H9 (cell line): ENCODE results near the gene BAG1. TPM values are rescaled to one million over a fixed set of nuclear protein-coding genes. Genes with fewer than 3 reads are reported as not detected.

Experiments used
- DNase-seq: peaks from one replicate; pipeline ENCODE4 v3.0.0-alpha.2; 2017
- H2AFZ ChIP-seq: one replicate; pipeline ENCODE4 v1.6.1; 2013; ENCODE audit warnings: mild to moderate bottlenecking, low read length, control low read depth, moderate library complexity
- H2AK5ac ChIP-seq: 2 replicates; pipeline ENCODE4 v1.6.1; 2013; ENCODE audit warnings: low read length, control low read depth, mixed read lengths; ENCODE audit not compliant: insufficient read length
- H2BK120ac ChIP-seq: one replicate; pipeline ENCODE4 v1.6.1; 2013; ENCODE audit warnings: low read depth, mild to moderate bottlenecking, low read length, control low read depth, inconsistent platforms; ENCODE audit not compliant: poor library complexity, severe bottlenecking
- H2BK12ac ChIP-seq: 2 replicates; pipeline ENCODE4 v1.6.1; 2013; ENCODE audit warnings: low read length, control low read depth, mixed read lengths, low read depth; ENCODE audit not compliant: insufficient read length
- H2BK15ac ChIP-seq: 2 replicates; pipeline ENCODE4 v1.6.1; 2013; ENCODE audit warnings: low read depth, low read length, control low read depth
- H2BK20ac ChIP-seq: one replicate; pipeline ENCODE4 v1.6.1; 2013; ENCODE audit warnings: low read depth, mild to moderate bottlenecking, low read length, control low read depth, inconsistent platforms; ENCODE audit not compliant: poor library complexity, severe bottlenecking
- H2BK5ac ChIP-seq: 2 replicates; pipeline ENCODE4 v1.6.1; 2013; ENCODE audit warnings: low read length, control low read depth, mixed read lengths; ENCODE audit not compliant: insufficient read length
- H3K14ac ChIP-seq: 2 replicates; pipeline ENCODE4 v1.6.1; 2013; ENCODE audit warnings: low read length, control low read depth; ENCODE audit not compliant: insufficient read depth
- H3K18ac ChIP-seq: 2 replicates; pipeline ENCODE4 v1.6.1; 2013; ENCODE audit warnings: low read depth, mild to moderate bottlenecking, mixed read lengths, low read length, control low read depth; ENCODE audit not compliant: insufficient read length
- H3K23ac ChIP-seq: 2 replicates; pipeline ENCODE4 v1.6.1; 2013; ENCODE audit warnings: low read length, control low read depth, mixed read lengths, low read depth; ENCODE audit not compliant: insufficient read length
- H3K23me2 ChIP-seq: 2 replicates; pipeline ENCODE4 v1.6.1; 2013; ENCODE audit warnings: low read depth, mild to moderate bottlenecking, mixed read lengths, low read length, control low read depth; ENCODE audit not compliant: insufficient read length, poor library complexity, severe bottlenecking
- H3K27ac ChIP-seq: 2 replicates; pipeline ENCODE4 v1.5.1; 2013; ENCODE audit warnings: low read length, control low read depth, mixed read lengths, low read depth; ENCODE audit not compliant: insufficient read length
- H3K27me3 ChIP-seq: 2 replicates; pipeline ENCODE4 v1.6.1; 2013; ENCODE audit warnings: low read length, control low read depth, inconsistent platforms; ENCODE audit not compliant: insufficient read depth
- H3K4ac ChIP-seq: 2 replicates; pipeline ENCODE4 v1.6.1; 2013; ENCODE audit warnings: low read depth, mild to moderate bottlenecking, control low read depth, inconsistent platforms, low read length, moderate library complexity
- H3K4me1 ChIP-seq: 2 replicates; pipeline ENCODE4 v1.6.1; 2013; ENCODE audit warnings: low read length, control low read depth, inconsistent platforms; ENCODE audit not compliant: insufficient read depth
- H3K4me2 ChIP-seq: 2 replicates; pipeline ENCODE4 v1.6.1; 2013; ENCODE audit warnings: low read length, control low read depth, mixed read lengths; ENCODE audit not compliant: insufficient read length, insufficient read depth
- H3K56ac ChIP-seq: 2 replicates; pipeline ENCODE4 v1.6.1; 2013; ENCODE audit warnings: low read depth, mild to moderate bottlenecking, mixed read lengths, low read length, control low read depth; ENCODE audit not compliant: insufficient read length
- H3K79me1 ChIP-seq: 2 replicates; pipeline ENCODE4 v1.6.1; 2013; ENCODE audit warnings: low read depth, mild to moderate bottlenecking, moderate library complexity, low read length, control low read depth, inconsistent platforms; ENCODE audit not compliant: insufficient read depth, poor library complexity, severe bottlenecking
- H3K79me2 ChIP-seq: 2 replicates; pipeline ENCODE4 v1.6.1; 2013; ENCODE audit warnings: low read length, control low read depth, inconsistent platforms; ENCODE audit not compliant: insufficient read depth
- H3K9ac ChIP-seq: 2 replicates; pipeline ENCODE4 v1.6.1; 2013; ENCODE audit warnings: low read length, control low read depth, mixed read lengths; ENCODE audit not compliant: insufficient read length; ENCODE audit errors: extremely low read depth
- H3K9me3 ChIP-seq: one replicate; pipeline ENCODE4 v1.6.1; 2013; ENCODE audit warnings: low read depth, low read length, inconsistent platforms; ENCODE audit not compliant: control insufficient read depth
- H3T11ph ChIP-seq: one replicate; pipeline ENCODE4 v1.6.1; 2013; ENCODE audit warnings: mild to moderate bottlenecking, low read length, control low read depth, inconsistent platforms
- H4K20me1 ChIP-seq: one replicate; pipeline ENCODE4 v1.6.1; 2013; ENCODE audit not compliant: control insufficient read depth, insufficient read length, insufficient read depth
- H4K5ac ChIP-seq: 2 replicates; pipeline ENCODE4 v1.6.1; 2013; ENCODE audit warnings: low read depth, mild to moderate bottlenecking, mixed read lengths, low read length, control low read depth; ENCODE audit not compliant: insufficient read length
- H4K8ac ChIP-seq: replicated peaks from 2 replicates; pipeline ENCODE4 v1.6.1; 2013; ENCODE audit warnings: low read length, control low read depth, mixed read lengths, low read depth; ENCODE audit not compliant: insufficient read length
- H4K91ac ChIP-seq: 2 replicates; pipeline ENCODE4 v1.6.1; 2013; ENCODE audit warnings: low read depth, mild to moderate bottlenecking, moderate library complexity, mixed read lengths, low read length, control low read depth; ENCODE audit not compliant: insufficient read length
- H3K27ac Mint-ChIP-seq, 3 experiments: 2 replicates in 2 of 3; 3 replicates in 1 of 3; pipeline ENCODE4 v1.8.0; 2020 to 2021; ENCODE audit warnings: mixed read lengths in 3 of 3, mild to moderate bottlenecking in 1 of 3, moderate library complexity in 1 of 3
- H3K27me3 Mint-ChIP-seq: 2 replicates; pipeline ENCODE4 v1.8.0; 2021; ENCODE audit warnings: low read depth, mild to moderate bottlenecking, moderate library complexity, mixed read lengths
- H3K36me3 Mint-ChIP-seq, 3 experiments: 2 replicates in 2 of 3; 3 replicates in 1 of 3; pipeline ENCODE4 v1.8.0; 2020 to 2021; ENCODE audit warnings: low read depth in 3 of 3, mixed read lengths in 3 of 3; ENCODE audit not compliant: insufficient read depth in 1 of 3
- H3K4me1 Mint-ChIP-seq, 2 experiments: 2 replicates each; pipeline ENCODE4 v1.8.0; 2020; ENCODE audit warnings: mixed read lengths in 2 of 2
- H3K4me3 Mint-ChIP-seq, 2 experiments: 2 replicates in 1 of 2; 3 replicates in 1 of 2; pipeline ENCODE4 v1.8.0; 2020 to 2021; ENCODE audit warnings: mild to moderate bottlenecking in 2 of 2, mixed read lengths in 2 of 2, moderate library complexity in 1 of 2
- H3K9me3 Mint-ChIP-seq, 2 experiments: 2 replicates in 1 of 2; 3 replicates in 1 of 2; pipeline ENCODE4 v1.8.0; 2020; ENCODE audit warnings: mild to moderate bottlenecking in 2 of 2, mixed read lengths in 2 of 2, moderate library complexity in 1 of 2
- CTCF ChIP-seq: fragments of 200-600 bp; sonication (generic); conservative IDR thresholded peaks from 3 replicates; pipeline ENCODE4 v1.8.0; 2021; ENCODE audit warnings: antibody characterized with exemption, mild to moderate bottlenecking
- WGBS: extraction: QIAGEN DNeasy Blood & Tissue Kit; methylation state at CpG from one replicate; pipeline ENCODE4 v1.1.7; 2013; ENCODE audit warnings: missing lambda C conversion rate, low lambda C conversion rate, mixed read lengths; ENCODE audit not compliant: insufficient read length; ENCODE audit errors: extremely low coverage; 5-methylcytosine and 5-hydroxymethylcytosine counted together
- total RNA-seq: library from RNA; stranded (reverse); gene quantifications from 2 replicates; pipeline ENCODE4 v1.2.1, GENCODE V29; 2021

BAG1 gene
- total RNA-seq, 1 experiment from 2014 or later, result 66.4 TPM

DNA sequence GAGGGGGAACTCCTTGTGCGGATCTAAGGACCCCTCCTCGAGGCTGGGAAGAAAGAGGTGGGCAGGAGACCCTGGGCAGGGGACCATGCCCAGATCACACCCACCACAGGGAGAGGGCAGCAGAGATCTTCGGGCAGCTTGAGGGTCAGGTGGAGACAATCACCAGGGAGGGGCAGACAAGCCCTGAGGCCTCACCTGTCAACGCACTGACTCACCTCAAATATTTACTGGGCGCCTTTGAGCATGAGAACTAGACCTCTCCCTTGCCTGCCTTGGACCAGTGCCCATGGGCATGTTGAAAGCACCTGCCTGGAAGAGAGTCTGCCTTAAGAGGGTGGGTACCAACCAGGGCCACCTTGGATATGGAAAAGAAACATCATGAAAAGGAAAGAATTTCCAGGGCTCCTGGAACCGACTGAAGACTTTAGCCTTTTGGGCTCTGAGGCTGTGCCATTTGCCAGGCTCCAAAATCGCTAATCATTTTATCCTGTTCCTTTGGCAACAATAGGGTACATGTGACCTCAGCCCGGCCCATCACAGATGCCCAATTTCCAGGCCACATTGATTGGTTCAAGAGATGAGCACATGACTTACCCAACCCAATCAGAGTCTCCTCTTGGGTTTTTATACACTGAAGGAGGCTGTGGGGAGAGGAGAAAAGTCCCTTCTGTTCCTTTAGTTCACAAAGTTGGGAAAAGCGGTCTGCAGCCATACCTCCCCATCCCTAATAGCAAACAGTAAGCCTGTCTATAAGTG lies 35.0 kb downstream of the BAG1 start:
- H3K18ac ChIP-seq, result no peak overlapping the region
- no peak overlapping the region for H3K9ac ChIP-seq
- no peaks in the 10 kb centered on the region for H3K27me3 ChIP-seq
- no peaks in the 10 kb centered on the region for H4K20me1 ChIP-seq
- no peaks in the 10 kb centered on the region for H3K23me2 ChIP-seq
- no peak overlapping the region for H3K4me3 Mint-ChIP-seq
- peaks cover 0 to 12% of the 10 kb centered on the region in 2 experiments; a peak in 3 of 4 replicates for H3K4me1 Mint-ChIP-seq
- H2BK20ac ChIP-seq, result no peak overlapping the region
- peaks cover 12% of the 10 kb centered on the region for H3K27me3 Mint-ChIP-seq
- no peak overlapping the region for H3K56ac ChIP-seq
- no peak overlapping the region for H3K4ac ChIP-seq
- H4K5ac ChIP-seq, result no peak overlapping the region
- no peak overlapping the region for H3K27ac ChIP-seq
- TF ChIP-seq CTCF, result peak; percentile 37; the same call in 2 of the 3 replicates
- no peak overlapping the region for H2BK120ac ChIP-seq
- no CpG with 5 or more reads among the region's 9 CpGs for WGBS
- no peak overlapping the region for H3K4me2 ChIP-seq
- no peak overlapping the region for H2AK5ac ChIP-seq
- no peak overlapping the region for H3T11ph ChIP-seq
- H3K27ac Mint-ChIP-seq, result no peak overlapping the region
- H2BK15ac ChIP-seq, result no peak overlapping the region
- peaks cover 0 to 2% of the 10 kb centered on the region in 2 experiments; a peak in 1 of 5 replicates for H3K9me3 Mint-ChIP-seq
- no peak overlapping the region for H4K8ac ChIP-seq
- no peaks in the 10 kb centered on the region for H3K79me2 ChIP-seq
- no peak overlapping the region for H2BK5ac ChIP-seq
- no peak overlapping the region for H4K91ac ChIP-seq
- H3K4me1 ChIP-seq, result no peaks in the 10 kb centered on the region
- DNase-seq, result peak; percentile 46
- H2AFZ ChIP-seq, result no peak overlapping the region
- H3K9me3 ChIP-seq, result no peaks in the 10 kb centered on the region
- no peaks in the 10 kb centered on the region for H3K79me1 ChIP-seq
- no peak overlapping the region for H3K14ac ChIP-seq
- H3K36me3 Mint-ChIP-seq, result no peaks in the 10 kb centered on the region
- H2BK12ac ChIP-seq, result no peak overlapping the region
- no peak overlapping the region for H3K23ac ChIP-seq
